GM10847 (cell line): Measurements from ENCODE around the gene PIBF1.

Experiments used
- POLR2A ChIP-seq: IDR thresholded peaks from 2 replicates; pipeline ENCODE4 v1.6.1; 2011; ENCODE audit not compliant: insufficient read length; ENCODE audit errors: extremely low read depth

The PIBF1 gene

DNA sequence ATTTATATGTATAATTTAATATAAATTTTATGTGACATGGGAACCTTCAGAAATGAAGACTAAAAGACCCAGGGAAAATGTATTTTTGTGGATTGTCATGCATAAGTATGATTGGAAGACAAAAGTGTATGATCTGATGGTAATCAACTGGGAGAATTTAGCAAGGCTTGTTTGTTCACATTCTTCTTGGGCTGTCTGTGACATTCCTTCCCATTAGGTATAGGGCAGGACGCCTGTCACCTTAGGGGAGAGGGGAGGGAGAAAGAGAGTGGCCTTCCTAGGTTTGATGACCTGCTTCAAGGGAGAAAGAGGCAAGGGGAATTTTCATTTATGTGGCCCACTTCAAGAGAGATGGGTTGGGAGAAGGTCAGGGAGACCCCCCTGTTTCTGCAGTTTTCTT, 22.4 kb downstream of the PIBF1 start:
- no peak for TF ChIP-seq POLR2A

GRCh38 chr13:72805676-72806346, 23.9 kb downstream of the PIBF1 start:
- no peak for TF ChIP-seq POLR2A

GRCh38 chr13:72808917-72809500, 27.1 kb downstream of the PIBF1 start:
- no peak for TF ChIP-seq POLR2A

DNA sequence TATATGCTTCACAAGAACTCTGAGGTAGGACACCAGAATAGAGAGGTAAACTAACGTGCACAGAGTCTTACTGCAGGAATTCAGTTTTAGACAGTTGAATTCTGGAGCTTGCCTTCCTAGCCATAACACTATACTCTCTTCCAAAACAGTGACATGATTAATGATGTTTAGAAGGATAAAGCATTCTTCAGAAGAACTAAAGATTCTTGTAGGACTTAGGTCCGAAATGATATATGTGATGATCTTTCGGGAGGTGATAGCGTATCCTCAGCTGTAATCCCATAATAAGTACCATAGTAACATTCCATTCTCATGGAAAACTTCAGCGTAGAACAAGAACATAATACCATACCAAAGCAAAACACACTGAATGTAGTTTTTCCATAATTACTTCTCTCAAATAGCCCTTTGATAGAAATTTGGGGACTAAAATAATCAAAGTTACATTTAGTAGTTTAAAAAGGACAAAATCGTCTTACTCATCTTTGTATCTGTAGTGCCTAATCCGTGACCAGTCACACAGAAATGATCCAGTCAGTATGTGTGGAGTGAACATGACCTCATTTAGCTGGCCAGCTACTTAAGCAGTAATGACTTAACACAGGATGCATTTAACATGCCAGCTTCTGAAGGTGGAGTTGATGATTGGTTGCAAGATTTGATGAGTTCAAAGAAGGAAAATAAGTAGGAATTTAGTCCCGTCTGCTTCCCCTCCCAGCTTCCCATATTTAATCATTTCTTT, 38.4 kb downstream of the PIBF1 start:
- no peak for TF ChIP-seq POLR2A

GRCh38 chr13:72820898-72821279, 39.0 kb downstream of the PIBF1 start:
- TF ChIP-seq POLR2A, result no peak

DNA sequence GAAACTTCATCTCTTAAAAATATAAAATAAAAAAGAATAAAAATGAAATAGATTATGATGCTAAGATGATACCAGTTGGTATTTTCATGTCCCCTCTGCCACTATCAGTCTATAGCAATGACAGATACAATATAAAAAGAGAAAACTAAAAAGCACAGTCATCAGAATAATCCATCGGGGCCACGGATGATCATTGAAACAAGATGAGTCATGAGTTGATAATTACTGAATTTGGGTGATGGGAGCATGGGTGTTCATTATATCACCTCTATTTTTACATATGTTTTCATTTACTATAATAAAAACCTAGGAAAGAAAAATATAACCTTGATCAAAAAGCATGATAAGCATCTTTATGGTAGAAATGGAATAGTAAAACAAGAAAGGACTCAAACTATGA, 41.1 kb downstream of the PIBF1 start:
- no peak for TF ChIP-seq POLR2A

DNA sequence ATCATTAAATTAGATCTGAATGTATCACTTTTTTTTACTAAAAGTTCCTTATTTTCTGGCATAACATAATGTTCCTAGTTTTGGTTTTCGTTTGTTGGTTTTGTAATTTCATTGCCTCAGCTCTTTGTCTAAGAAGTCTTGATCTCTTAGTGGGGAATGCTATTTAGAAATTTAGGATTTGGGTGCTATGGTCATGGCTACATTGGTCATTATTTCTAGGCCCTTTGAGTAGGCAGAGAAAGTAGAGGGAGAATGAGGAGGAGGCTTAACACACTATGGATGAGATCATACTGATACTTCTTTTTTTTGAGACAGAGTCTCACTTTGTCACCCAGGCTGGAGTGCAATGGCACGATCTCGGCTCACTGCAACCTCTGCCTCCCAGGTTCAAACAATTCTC, 41.8 kb downstream of the PIBF1 start:
- no peak for TF ChIP-seq POLR2A

- no peak for TF ChIP-seq POLR2A
Observed at GRCh38 chr13:72834601-72835000, 52.7 kb downstream of the PIBF1 start.

DNA sequence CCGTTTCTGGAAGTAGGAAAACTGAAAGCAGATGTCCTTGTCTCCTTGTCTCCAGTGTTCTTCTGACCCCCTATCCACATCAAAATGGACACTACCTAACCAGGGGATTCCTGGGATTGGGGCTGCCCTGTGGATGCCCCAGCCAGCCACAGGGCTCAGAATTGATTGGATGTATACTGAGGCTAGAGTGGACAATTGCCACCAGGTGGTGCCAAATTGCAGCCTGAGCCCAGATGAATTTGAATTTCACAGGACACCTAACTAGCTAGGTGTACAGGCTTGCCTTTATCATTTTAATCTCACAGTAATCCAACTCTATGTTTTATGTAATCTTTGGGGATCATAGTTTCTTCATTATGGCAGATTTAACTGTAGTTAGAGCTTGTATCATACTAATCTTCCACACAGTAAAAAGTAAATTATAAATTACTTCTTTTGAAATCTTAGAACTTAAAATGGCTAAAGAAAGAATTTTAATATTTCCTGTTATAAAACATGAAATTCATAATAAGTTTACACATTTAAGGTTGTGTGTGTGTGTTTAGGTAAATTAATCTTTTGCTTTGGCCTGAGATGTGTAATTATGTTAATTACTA, 58.0 kb downstream of the PIBF1 start:
- no peak for TF ChIP-seq POLR2A

DNA sequence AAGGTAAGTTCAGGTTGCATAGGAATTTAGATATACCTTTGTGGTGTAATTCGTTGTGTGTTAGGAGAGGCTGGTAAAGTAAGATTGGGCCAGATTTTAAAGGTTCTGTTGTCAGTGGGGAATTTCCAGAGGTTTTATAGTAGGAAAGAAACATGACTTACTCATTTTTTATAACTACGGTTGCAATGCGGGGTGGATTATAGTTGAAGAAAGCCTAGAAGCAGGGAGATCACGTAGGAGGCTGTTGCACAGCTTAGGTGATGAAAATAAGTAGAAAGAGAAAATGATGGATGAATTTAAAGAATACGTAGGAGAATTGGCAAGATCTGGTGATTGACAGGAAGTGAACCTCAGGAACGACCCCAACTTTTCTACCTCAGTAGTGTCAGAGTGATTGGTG, 61.1 kb downstream of the PIBF1 start:
- TF ChIP-seq POLR2A, result no peak

GRCh38 chr13:72849571-72849970, 67.6 kb downstream of the PIBF1 start:
- TF ChIP-seq POLR2A, result no peak

DNA sequence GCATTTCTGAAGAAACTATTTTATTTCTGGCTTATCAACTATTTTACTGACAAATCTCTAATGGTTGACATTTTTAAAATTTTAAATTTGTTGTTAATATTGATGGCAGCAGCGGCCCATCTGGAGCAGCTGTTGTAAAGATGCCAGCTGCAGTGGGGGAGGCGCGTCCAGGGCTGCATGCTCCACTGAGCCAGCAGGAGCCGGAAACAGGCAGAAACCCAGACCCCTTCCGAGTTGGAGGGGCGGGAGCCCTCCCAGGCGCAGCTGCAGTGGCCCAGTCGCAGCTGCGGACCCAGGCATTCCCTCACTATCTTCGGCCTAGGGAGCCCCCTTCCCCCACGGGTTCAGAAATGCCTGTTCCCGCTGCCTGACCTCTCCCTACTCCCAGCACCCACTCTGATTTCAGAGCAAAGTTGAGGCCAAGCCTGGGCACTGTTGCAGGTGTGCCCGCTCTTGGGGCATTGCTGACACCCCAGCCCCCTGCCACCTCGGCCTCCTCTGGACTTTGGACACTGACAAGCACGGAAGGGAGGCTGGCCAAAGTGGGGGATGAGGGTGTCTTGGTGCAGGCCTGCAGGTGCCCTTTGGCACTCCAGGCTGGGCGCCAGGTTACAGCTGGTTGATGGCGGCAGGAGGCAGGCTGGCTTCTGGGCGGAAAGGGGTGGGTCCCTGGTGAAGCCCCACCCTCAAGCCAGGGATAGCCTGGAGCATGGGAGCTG, 69.2 kb downstream of the PIBF1 start:
- TF ChIP-seq POLR2A, result no peak

DNA sequence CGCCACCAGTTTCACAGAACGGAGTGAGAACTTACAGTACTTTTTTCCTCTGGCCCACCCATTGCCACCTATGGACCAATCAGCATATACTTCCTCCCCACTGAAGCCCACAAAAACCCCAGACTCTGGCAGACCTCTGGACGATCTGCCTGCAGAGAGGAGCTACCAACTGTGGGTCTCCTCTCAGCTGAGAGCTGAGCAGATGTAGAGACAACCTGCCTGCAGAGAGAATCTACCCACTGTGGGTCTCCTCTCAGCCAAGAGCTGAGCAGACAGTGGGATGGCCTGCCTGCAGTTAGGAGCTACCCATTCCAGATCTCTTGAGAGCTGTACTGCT, 69.7 kb downstream of the PIBF1 start:
- TF ChIP-seq POLR2A, result no peak

- no peak for TF ChIP-seq POLR2A
Observed at GRCh38 chr13:72852207-72852606, 70.3 kb downstream of the PIBF1 start.

GRCh38 chr13:72853000-72853399, 71.1 kb downstream of the PIBF1 start:
- no peak for TF ChIP-seq POLR2A
